HG02885 (cell line): Measurements from ENCODE around the gene ASCC3.

Experiments used
- ATAC-seq: cut with Tn5 transposase; IDR thresholded peaks from one replicate; pipeline ENCODE4 v1.9.1; 2021; ENCODE audit warnings: mild to moderate bottlenecking; ENCODE audit not compliant: unreplicated experiment, poor library complexity

ASCC3 gene

DNA sequence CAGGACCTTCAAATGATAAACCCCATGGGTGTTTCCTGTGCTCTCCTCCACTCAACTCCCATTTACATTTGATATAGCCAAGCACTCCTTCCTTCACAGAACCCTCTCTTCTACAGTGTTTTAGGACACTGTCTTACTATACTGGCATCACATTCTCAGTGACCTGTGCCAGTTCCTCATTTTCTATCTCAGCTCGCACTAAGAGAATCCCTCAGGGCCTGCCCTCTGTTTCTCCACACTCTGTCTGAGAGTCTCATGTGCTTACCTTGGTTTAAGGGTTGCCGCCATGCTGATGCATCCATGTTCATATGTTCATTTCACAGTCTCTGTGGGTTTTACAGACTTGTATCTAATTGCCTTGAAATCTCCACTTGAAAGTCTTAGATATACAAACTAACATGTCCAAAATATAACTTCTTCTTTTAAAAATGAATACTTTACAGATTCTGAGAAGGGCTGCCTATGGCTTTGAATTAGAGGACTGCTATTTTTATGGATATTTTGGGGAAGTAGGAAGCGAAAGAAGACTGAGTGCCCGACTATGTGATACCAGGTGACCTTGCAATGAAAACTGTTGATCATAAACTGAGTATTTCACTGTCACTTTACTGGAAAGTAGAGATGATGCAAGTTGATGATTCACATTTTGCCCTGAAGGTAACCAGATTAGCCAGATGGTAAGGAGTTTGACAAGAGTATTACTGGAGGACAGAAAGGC, 263.3 kb downstream of the ASCC3 start:
- ATAC-seq = no peak

DNA sequence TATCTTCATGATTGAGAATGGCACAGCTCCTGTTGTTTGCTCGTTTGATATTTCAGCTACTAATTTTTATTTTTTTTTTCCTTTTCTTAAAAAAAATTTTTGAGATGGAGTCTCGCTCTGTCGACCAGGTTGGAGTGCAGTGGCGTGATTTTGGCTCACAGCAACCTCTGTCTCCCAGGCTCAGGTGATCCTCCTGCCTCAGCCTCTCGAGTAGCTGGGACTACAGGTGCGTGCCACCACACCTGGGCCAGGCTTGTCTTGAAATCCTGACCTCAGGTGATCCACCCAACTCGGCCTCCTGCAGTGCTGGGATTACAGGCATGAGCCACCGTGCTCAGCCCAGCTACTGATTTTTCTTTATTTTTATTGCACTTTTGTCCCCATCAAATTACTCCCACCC, 266.2 kb downstream of the ASCC3 start:
- no peak for ATAC-seq

DNA sequence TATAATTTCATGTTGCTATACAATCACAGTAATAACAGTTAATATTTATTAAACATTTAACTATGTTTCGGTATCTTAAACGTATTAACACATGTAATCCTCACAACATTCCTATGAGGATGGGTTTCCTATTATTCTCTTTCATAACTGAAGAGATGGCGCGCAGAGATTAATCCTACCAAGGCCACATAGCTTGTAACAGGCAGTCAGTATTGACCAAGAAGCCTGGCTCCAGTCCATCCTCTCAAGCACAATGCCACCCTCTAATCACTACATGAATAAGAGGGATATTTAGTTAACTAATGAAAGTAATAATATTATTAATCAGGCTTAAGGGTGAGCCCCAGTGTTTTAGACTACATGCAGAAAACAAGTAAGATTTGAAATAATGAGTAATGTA, 266.7 kb downstream of the ASCC3 start:
- ATAC-seq = no peak

DNA sequence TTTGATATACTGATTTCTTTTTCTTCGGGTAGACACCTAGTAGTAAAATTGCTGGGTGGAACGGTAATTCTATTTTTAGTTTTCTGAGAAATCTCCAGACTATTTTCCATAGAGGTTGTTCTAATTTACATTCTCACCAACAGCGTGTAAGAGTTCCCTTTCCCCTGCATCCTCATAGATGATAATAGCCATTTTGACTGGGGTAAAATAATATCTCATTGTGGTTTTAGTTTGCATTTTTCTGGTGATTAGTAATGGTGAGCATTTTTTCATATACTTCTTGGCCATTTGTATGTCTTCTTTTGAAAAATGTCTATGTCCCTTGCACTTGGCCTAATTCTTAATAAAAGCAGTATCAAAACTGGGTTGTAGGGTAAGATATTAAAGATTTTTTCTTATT, 267.5 kb downstream of the ASCC3 start:
- no peak for ATAC-seq

DNA sequence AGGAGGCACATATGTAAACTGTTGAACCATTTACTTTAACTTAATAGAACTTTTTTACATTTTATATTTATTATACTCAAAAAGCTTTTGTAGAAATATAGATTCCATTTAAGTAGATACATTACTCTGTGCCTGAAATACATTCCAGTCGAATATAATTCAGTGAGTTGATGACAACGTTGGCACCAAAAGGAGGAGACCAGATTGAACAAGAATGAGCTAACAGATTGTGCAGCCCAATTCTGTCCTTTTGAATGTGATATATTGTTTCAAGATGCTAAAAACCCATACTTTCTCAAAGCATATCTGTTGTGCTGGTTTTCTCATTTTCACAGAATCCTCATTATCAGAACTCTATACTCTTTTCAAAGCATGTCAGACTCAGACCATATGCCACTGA, 269.0 kb downstream of the ASCC3 start:
- ATAC-seq = no peak

DNA sequence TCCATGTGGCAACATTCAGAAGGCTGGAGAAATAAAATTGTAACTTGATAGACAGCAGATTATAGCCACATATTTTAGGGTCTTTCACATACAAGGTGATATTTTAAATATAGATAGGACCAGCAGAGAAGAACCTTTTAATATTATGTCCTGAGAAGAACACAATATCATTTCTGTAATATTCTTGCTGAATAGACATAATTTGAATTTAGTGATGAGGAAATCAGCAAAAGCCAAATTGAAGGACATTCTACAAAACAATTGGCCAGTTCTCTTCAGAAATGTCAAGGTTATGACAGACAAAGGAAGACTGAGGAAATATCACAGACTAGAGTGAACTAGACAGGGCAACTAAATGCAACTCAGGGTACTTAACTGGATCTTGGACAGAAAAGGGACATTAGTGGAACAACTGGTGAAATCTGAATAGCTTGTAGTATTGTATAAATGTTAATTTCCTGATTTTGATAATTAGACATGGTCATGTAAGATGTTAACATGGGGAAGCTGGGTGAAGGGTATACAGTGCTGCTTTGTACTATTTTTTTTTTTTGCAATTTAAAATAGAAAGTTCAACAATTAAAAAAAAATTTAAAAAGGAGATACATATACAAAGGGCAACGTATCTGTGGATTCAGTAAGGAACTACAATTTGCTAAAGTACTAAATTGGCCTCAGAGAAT, 281.9 kb downstream of the ASCC3 start:
- ATAC-seq = no peak

DNA sequence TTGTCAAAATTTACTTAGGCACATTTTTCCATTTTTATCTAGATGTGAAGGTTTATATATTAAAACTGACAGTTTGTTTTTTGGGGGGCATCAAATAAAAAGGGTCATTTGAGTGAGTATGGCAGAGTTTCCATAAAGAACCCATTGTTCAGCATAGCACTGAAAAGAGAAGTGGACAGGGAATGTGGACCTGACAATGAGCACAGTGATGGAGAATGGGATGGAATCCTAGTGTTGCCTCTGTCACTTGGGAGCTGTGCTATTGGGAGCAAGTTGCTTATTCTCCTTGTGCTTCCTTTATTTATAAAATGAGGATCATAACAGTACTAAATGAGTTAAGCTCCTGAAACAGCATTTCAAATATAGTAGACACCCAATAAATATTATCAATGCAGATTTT, 285.7 kb downstream of the ASCC3 start:
- no peak for ATAC-seq

DNA sequence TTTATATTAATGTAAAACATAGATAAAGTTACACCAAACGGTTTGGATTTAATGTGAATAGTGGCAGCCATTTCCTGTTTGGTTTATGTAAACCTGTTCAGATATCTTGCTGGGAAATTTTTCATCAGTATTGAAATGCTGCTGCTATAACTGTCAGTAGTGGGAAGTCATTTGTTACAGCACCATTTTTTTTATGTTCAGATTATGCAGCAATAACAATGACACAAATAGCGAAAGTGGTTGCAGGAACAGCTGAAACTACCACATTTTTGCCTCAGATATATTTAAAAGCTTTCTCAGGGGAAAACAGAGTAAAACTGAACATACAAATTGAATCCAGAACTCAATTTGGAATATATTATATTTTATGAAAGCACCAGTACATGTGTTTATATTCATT, 287.6 kb downstream of the ASCC3 start:
- no peak for ATAC-seq

DNA sequence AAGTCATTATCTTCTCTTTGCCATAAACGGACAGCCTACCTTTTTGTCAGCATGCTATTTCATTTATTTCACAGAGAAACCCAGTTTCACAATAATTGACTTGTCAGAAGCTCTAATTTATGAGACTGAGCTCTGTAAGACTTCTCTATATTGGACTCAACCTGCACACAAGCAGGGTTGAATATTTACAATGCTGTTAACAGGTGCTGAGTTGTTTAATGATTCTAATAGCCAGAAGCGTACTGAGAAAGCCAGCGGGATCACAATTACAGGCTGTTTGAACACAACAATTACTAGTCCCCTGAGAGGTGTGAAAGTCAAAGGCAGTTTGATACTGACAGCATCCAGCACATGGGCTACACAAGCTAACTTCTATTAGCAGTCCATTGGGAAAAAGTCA, 288.2 kb downstream of the ASCC3 start:
- no peak for ATAC-seq

DNA sequence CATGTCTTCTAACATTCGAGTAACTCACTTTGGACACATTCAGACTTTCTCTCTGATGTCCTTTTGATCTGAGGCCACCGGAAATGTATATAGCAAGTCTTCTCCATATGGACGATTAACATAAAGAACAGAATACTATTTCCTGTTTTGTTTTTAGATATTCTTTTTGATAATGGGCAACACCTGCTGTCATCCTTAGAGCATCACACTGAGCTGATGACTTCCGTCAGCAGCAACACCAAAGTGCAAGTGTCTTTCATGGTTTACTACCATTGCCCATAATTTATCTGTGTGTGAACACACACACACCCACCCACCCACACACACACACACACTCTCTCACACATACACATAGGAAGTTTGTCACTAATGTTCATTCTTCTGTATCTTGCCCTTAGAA, 303.7 kb downstream of the ASCC3 start:
- ATAC-seq = no peak

DNA sequence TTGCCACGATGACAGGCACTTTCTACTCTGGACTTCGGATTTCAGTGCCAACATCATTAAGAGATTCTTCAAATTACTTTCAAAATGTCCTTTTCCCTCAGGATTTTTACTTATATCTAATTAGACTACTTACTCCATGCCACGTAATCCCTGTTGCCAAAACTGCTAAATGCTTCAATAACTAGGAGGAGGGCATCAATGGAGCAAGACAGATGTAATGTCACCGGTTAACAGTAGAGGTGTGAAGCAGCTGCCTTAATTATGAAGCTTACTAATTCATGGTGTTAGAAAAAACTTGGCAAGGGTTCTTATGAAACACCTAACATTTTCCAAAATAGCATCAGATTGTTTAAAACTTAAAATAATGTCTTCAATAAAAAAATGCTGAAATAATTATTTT, 305.2 kb downstream of the ASCC3 start:
- ATAC-seq = no peak

DNA sequence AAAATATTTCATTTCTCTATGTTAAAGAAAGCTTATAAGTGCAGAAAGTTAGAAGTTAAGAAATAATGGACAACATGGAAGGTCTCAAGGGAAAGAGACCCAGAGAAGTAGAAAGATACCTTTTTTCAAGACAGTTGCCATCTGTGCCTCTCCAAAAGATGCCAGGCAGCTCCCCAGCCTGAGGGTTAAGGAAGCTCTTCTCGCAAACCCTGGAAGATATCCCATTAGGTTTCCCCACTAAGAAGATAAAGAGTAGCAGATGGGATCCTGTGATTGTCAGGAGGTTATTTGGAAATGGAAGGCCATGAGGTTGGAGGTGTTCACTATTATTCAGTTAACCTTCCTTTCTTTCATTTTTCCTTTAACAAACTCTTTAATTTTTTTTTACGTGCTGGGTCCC, 306.3 kb downstream of the ASCC3 start:
- ATAC-seq = no peak

DNA sequence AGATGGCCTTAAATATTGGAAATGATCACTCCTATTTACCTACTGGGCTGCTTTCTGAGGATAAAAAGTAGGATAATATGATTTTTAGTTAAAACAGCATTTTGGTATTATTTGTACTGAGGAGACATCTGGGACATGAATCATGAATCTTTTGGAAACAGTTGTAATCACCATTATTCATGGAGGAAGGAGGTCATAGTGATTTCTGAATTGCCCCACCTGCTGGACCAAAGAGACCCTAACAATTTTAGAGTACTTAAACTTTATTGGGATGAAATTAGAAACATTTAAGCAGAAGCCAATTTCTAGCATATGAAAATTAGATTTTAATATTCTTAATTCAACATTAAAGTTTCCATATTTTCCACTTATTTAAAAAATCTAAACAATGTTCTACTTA, 308.0 kb downstream of the ASCC3 start:
- no peak for ATAC-seq

DNA sequence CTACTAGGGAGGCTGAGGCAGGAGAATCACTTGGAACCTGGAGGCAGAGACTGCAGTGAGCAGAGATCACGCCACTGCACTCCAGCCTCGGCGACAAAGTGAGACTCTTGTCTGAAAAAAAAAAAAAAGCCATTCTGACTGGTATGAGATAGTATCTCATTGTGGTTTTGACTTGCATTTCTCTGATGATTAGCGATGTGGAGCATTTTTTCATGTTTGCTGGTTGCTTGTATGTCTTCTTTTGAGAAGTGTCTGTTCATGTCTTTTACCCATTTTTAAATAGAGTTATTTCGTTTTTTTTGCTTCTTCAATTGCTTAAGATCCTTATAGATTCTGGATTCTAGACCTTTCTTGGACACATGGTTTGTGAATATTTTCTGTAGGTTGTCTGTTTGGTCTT, 312.9 kb downstream of the ASCC3 start:
- no peak for ATAC-seq

DNA sequence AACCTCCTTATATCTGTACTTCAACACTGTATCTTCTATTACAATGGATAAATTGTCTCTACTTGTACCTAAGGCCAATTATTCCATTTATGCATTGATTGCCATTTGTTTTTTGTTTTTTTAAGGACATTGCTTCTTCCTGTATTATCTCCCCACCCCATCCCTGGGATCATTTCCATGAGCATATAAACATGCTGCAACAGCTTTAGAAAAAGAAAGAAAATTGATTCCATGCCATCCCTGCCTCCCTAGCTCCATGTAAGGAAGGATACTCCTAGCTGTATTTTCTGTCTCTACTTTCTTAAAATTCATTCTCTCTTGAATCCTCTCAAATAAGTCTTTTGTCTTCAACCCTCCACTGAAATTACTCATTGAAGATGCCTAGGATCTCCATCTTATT, 314.6 kb downstream of the ASCC3 start:
- no peak for ATAC-seq

DNA sequence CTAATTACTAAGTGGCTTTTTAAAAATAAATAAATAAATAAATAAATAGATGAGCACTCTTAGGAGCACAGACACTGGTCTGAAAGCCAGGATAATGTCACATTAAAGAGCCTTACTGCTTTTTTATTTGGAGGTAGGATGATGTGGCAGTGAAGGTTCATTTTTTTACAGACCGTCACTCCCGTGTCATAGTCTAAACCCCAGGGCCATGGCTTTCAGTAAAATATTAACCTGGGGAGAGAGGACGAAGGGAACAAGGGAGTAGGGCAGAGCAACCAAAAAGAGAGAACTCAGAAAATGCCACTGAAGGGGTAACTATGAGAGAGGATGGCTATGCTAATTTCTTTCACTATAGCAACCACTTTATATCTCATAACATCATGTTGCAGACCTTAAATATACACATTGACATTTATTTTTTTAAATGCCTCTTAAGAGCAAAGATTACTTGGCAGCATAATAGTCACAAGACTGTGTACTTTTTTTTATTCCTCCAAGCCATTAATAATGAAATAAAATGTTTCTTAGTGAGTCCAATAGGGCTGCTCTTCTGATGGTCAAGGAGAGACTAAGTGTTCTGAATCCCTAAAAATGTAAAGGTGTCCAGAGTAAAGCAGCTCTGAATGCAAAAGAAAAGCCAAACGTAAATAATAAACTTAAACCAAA, 315.6 kb downstream of the ASCC3 start:
- ATAC-seq = no peak

DNA sequence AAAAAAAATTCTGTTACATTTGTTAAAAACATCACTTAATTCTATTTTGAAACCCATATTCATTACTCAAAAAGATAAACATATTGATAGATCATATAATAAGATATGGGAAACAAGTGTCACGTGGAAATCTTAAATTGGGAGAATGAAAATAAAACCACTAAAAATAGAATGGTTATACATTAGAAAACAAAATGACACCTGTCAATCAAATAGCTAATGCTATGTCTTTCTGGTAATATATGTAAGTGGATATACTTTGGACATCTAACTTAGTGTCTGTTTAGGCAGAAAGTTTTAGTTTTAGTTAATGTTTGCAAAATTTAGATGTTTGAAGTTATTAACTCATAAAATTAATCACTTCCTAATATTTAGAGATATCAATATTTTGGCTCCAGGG, 321.3 kb downstream of the ASCC3 start:
- ATAC-seq = no peak

DNA sequence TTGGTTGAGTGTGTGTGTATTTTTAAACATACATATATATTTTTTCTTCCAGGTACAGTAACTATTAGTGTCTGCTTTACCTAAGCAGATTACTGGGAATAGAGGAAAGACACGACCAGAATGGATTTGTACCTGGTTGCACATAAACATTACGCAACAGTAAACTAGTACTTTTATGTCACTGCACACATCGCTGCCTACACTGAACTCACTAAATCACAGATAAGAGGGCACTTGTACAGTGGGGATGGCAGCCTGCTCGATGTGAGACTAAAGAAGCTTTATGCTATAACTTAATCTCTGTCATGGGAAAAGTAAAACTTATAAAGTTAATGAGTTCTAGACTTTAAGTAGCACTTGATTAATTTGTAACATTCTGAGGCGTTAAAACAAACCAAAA, 326.9 kb downstream of the ASCC3 start:
- ATAC-seq = no peak

DNA sequence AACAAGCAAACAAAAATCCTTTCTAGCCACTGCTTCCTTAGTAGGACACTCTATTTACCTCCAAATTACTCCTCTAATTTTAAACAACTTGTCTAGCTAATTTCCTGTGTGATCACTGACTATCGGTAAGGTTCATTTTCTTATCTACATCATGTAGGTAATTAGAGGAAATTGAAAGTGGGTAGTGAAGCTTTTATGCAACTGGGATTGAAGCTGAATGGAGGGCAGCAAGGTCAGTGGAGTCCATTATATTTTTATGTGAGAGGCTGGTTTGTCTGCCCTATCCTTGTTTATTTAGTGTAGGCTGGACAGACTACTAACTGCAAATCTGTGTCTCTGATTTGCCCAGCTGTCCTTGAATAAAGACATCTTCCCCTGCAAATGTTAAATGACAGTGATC, 327.9 kb downstream of the ASCC3 start:
- no peak for ATAC-seq

DNA sequence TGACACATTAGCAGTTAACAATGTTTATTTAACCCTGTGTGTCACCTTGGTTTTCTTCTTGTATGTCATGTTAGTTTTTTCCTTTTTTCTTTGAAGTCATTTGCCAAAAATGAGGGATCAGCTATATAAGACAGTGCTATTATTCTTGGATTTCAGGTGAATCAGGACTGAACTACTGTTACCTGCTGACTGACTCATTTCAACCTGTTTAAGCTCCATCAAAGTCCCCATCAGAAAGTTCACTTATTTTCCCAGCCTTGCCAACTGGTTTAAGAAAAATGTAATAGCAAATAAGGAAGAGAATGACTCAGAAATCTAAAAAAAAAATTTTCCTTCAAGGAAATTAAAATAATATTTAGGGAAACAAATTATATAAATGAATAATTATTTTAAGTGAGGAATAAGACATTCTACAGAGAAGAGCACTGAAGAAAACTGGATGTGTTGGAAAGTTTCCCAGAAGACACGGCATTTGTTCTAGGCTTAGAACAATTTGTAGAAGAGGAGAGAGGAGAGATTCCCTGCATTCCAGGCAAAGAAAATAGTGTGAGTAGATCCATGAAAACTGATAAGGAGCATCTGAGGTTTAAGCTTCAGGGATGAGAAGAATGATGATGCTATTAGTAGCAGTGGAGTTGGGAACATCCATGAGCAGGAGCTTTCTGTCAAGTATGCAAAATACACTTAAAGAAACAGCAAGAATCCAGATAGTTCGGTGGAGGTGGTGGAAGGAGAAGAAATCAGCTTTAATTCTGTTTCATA, 331.5 kb downstream of the ASCC3 start:
- ATAC-seq = no peak

DNA sequence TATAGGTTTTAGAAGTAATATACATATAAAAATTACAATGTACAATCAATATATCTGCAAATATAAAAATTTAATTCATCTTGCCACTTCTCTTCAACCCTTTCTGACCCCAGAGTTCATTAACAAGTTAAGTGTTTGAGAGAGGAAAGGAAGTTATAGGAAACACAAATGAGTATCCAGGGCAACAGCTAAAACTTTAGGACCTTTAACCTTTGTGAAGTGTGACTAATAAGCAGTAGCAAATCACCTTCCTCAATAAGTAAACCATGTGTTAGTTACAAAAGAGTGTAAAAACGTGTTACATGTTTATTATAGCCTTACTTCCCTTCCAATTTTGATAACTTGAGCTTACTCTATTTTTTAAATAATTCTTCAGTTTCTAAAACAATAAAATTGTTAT, 343.0 kb downstream of the ASCC3 start:
- ATAC-seq = no peak
